NCI-H1694 treated with DMSO at 0.1 percent for 48 hours (cell line): Measurements from ENCODE around the gene ECE2.
"Not testable (repeated sequence)": the region's sequence is repeated elsewhere in the genome, so short reads cannot be mapped to it uniquely, and the experiment has no call there.

Source experiments
- DNase-seq: peaks from one replicate; lab custom pipeline; 2025; lab: John Stamatoyannopoulos, UW

The ECE2 gene

DNA sequence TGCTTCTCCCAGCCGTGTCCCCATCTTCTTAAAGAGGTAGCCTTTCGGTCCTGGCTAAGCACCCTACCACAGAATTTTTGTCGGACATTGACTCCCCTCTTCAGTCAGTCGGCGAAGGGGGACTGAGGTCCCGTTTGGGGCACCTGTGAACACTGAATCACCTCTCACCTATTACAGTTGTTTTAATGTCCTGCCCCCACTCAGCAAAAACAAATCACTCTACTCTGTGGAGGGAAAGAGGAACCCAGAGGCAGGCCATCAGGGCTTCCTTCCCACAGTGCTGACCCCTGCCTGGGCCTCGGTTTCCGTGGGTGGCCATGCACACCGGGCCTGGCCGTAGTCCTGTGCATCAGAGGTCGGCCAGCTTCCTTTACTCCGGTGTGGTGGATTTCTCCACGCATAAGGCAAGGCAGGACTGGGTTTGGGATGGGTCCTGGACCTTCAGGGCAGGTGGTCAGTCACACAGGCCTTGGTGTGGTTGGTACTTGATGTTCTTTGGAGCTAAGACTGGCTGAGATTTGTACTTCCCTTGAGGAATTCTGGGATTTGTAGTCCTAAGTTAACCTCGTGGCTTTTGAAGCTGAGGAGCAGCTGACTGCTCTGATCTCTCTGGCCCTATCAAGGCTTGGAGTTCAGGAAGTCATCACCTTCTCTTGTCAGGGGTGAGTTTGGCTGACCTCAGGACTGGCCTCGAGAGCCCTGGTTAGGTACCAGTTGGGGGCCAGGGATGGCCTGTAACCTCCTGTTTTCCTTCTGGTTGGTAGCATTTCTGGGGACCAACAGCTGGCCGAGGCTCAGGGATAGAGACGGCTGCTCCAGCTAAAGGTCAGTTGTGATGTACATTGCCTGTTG, 61.0 kb downstream of the ECE2 start:
- peak; percentile 65 for DNase-seq

GRCh38 chr3:184337399-184337714, 61.5 kb downstream of the ECE2 start, which contains the start of gene FAM131A:
TSS of gene FAM131A (plus strand) at chr3:184337600. CDS start at chr3:184337631, 31 bp downstream.
- DNase-seq: peak; percentile 44

GRCh38 chr3:184337981-184338380, 62.2 kb downstream of the ECE2 start:
- DNase-seq: no peak

DNA sequence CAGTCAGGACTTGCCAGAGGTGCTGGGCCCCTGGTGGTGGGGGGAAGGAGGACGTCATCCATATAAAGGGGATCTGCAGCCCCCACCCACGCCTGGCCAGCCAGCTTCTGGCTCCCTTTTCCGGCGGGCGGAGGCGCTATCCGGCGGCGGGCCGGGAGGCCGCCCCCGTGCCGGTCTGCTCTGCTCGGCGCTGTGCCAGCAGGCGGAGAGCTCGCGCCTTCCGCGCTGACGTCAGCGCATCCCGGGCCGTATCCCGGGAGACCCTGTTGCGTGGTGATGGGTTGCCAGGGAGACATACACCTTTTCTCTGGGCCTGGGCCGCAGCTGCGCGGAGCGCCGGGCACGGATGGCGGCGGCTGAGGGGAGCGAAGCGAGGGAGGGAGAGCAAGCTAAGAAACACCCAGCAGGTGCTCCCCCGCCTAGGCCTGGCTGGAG, 62.7 kb downstream of the ECE2 start:
- DNase-seq: peak; percentile 83

GRCh38 chr3:184339001-184339400, 63.2 kb downstream of the ECE2 start:
- DNase-seq: no peak

DNA sequence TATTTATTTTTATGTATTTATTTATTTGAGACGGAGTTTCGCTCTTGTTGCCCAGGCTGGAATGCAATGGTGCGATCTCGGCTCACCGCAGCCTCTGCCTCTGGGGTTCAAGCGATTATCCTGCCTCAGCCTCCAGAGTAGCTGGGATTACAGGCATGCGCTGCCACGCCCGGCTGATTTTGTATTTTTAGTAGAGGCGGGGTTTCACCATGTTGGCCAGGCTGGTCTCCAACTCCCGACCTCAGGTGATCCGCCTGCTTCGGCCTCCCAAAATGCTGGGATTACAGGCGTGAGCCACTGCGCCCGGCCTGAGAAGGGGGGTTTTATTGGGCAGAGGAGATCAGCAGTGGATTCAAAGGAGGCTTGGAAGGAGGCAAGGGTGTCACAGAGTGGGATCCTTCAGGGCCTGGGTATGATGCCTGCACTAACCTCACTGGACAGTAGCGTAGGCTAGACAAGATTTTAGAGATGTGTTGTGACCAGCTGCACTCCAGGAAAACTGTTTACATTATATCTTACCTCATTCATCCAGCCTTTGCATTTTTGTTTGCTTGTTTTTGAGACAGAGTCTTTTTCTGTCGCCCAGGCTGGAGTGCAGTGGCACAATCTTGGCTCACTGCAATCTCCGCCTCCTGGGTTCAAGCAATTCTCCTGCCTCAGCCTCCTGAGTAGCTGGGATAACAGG, 63.8 kb downstream of the ECE2 start:
- DNase-seq: not testable (repeated sequence)

- DNase-seq: no peak
Observed at GRCh38 chr3:184341925-184342324, 66.1 kb downstream of the ECE2 start.
